OCI-LY3 (cell line): ENCODE results near the gene C11orf65.
"Not testable (repeated sequence)": the region's sequence is repeated elsewhere in the genome, so short reads cannot be mapped to it uniquely, and the experiment has no call there.

Experiments
- H2AFZ ChIP-seq: fragments of 200-600, 300-600 bp; shearing (Covaris generic); 2 replicates; pipeline ENCODE4 v1.6.0; 2014; ENCODE audit warnings: antibody characterized with exemption, low read depth, low read length
- H3K27ac ChIP-seq: fragments of 200-600, 300-600 bp; sonication (generic); 2 replicates; pipeline ENCODE4 v1.5.1; 2014; ENCODE audit warnings: mild to moderate bottlenecking, low read length, moderate library complexity, mixed read lengths
- H3K27me3 ChIP-seq: fragments of 200-600, 300-600 bp; sonication (generic); 2 replicates; pipeline ENCODE4 v1.6.1; 2014; ENCODE audit warnings: low read depth, low read length, mixed read lengths
- H3K36me3 ChIP-seq: fragments of 200-600, 300-600 bp; sonication (generic); replicated peaks from 2 replicates; pipeline ENCODE3; 2014; ENCODE audit warnings: low read depth, low read length, mixed read lengths
- H3K4me1 ChIP-seq: fragments of 300-600, 200-600 bp; sonication (generic); 2 replicates; pipeline ENCODE4 v1.6.1; 2014; ENCODE audit warnings: low read length, mixed read lengths
- H3K4me2 ChIP-seq: fragments of 200-600, 300-600 bp; sonication (generic); 2 replicates; pipeline ENCODE4 v1.6.1; 2014; ENCODE audit warnings: low read length, mixed read lengths
- H3K4me3 ChIP-seq: fragments of 300-600, 200-600 bp; sonication (generic); 2 replicates; pipeline ENCODE4 v1.5.1; 2014; ENCODE audit warnings: antibody characterized with exemption, mild to moderate bottlenecking, low read length, moderate library complexity
- H3K79me2 ChIP-seq: fragments of 300-600, 200-600 bp; shearing (Covaris generic); 2 replicates; pipeline ENCODE4 v1.6.1; 2014; ENCODE audit warnings: mild to moderate bottlenecking, low read length, mixed read lengths
- H3K9ac ChIP-seq: fragments of 300-600, 200-600 bp; shearing (Covaris generic); 2 replicates; pipeline ENCODE4 v1.6.0; 2014; ENCODE audit warnings: mild to moderate bottlenecking, low read length, moderate library complexity
- H3K9me3 ChIP-seq: fragments of 200-600, 300-600 bp; shearing (Covaris generic); 2 replicates; pipeline ENCODE4 v1.6.1; 2014; ENCODE audit warnings: low read length, mixed read lengths; ENCODE audit not compliant: insufficient read depth
- H4K20me1 ChIP-seq: fragments of 200-600, 300-600 bp; sonication (generic); 2 replicates; pipeline ENCODE4 v1.6.1; 2016; ENCODE audit warnings: low read length, mixed read lengths; ENCODE audit not compliant: insufficient read depth
- EZH2phosphoT487 ChIP-seq: fragments of 200-600 bp; shearing (Covaris generic); IDR thresholded peaks from 2 replicates; pipeline ENCODE4 v1.6.1; 2018; ENCODE audit warnings: antibody characterized with exemption, mixed run types, low read depth
- TF ChIP-seq, protein P1 (sequence below): fragments of 200-600, 300-600 bp; sonication (generic); IDR thresholded peaks from 2 replicates; pipeline ENCODE4 v1.5.1; 2014; ENCODE audit warnings: antibody characterized with exemption, low read length, low read depth

C11orf65 gene

DNA sequence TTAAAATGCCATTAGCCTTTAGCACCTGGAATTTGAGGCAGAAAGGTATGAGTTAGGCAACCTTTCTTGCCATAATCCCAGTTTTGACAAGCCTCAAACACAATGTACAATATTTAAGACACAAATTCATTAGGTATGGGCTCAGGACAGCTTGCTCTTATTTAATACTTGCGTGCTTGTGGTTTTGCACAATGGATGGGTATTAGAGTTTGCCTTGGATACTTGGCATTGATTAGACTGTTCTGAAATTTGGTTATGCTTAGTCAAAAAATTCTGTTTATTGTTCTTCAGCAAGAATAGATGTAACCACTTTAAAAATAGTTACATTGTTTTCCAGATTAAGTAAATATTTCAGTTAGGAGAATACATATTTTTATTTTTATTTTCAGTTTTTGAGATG, 5.4 kb upstream of the C11orf65 start:
- H3K79me2 ChIP-seq, result no peaks in the 10 kb centered on the region
- H3K36me3 ChIP-seq, result no peaks in the 10 kb centered on the region
- no peaks in the 10 kb centered on the region for H3K9me3 ChIP-seq
- H3K27me3 ChIP-seq, result no peaks in the 10 kb centered on the region
- H3K4me2 ChIP-seq, result no peak overlapping the region
- TF ChIP-seq EZH2phosphoT487, result no peak
- TF ChIP-seq, protein P1, sequence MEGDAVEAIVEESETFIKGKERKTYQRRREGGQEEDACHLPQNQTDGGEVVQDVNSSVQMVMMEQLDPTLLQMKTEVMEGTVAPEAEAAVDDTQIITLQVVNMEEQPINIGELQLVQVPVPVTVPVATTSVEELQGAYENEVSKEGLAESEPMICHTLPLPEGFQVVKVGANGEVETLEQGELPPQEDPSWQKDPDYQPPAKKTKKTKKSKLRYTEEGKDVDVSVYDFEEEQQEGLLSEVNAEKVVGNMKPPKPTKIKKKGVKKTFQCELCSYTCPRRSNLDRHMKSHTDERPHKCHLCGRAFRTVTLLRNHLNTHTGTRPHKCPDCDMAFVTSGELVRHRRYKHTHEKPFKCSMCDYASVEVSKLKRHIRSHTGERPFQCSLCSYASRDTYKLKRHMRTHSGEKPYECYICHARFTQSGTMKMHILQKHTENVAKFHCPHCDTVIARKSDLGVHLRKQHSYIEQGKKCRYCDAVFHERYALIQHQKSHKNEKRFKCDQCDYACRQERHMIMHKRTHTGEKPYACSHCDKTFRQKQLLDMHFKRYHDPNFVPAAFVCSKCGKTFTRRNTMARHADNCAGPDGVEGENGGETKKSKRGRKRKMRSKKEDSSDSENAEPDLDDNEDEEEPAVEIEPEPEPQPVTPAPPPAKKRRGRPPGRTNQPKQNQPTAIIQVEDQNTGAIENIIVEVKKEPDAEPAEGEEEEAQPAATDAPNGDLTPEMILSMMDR, result no peak
- no peak overlapping the region for H3K9ac ChIP-seq
- no peak overlapping the region for H2AFZ ChIP-seq
- H3K4me3 ChIP-seq, result no peak overlapping the region
- no peak overlapping the region for H3K27ac ChIP-seq
- H3K4me1 ChIP-seq, result peaks cover 6% of the 10 kb centered on the region; the same call in 1 of the 2 replicates
- H4K20me1 ChIP-seq, result no peaks in the 10 kb centered on the region

DNA sequence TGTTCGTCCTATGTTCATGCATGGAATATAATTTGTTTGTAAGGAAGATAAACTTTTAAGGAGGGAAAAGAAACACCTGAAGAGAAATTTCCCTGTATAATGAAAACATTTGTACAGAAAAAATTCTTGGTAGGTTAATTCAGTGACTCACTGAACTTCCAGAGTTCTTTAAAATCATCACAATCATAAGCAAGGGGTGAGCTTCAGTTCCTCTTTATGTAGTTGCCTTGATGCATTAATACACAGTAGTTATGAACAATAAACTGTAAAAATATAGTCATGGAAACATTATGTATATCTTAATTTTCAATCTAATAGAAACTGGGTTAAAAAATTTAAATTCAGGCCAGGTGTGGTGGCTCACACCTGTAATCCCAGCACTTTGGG, 1.1 kb upstream of the C11orf65 start:
- peak overlapping the region; percentile 52; the same call in 1 of the 2 replicates for H2AFZ ChIP-seq
- H3K9ac ChIP-seq, result no peak overlapping the region

DNA sequence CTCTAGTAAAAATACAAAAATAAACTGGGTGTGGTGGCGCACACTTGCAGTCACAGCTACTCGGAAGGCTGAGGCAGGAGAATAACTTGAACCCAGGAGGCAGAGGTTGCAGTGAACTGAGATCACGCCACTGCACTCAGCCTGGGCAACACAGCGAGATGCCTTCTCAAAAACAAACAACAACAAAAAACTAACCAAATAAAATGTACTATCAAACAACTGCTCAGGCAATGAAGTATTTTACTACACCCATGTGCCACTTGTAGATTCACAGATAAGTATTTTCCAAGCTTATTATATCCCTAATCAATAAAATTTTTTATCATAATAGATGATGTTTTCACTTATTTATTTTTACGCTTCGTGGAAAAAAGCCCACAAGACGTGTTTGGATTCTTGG, 924 bp downstream of the C11orf65 start:
- peaks cover 6% of the 10 kb centered on the region; the same call in 1 of the 2 replicates for H3K4me1 ChIP-seq

More for the DNA sequence above, 1.1 kb upstream of the C11orf65 start:
- peak overlapping the region; percentile 98 for H3K4me3 ChIP-seq
- no peaks in the 10 kb centered on the region for H3K36me3 ChIP-seq
- no peak overlapping the region for H3K27ac ChIP-seq
- H3K4me1 ChIP-seq, result peaks cover 6% of the 10 kb centered on the region; the same call in 1 of the 2 replicates
- H4K20me1 ChIP-seq, result no peaks in the 10 kb centered on the region
- no peaks in the 10 kb centered on the region for H3K79me2 ChIP-seq
- H3K9me3 ChIP-seq, result no peaks in the 10 kb centered on the region
- peak overlapping the region; percentile 65; the same call in 1 of the 2 replicates for H3K4me2 ChIP-seq
- TF ChIP-seq, protein P1, result no peak
- TF ChIP-seq EZH2phosphoT487, result no peak
- H3K27me3 ChIP-seq, result no peaks in the 10 kb centered on the region

DNA sequence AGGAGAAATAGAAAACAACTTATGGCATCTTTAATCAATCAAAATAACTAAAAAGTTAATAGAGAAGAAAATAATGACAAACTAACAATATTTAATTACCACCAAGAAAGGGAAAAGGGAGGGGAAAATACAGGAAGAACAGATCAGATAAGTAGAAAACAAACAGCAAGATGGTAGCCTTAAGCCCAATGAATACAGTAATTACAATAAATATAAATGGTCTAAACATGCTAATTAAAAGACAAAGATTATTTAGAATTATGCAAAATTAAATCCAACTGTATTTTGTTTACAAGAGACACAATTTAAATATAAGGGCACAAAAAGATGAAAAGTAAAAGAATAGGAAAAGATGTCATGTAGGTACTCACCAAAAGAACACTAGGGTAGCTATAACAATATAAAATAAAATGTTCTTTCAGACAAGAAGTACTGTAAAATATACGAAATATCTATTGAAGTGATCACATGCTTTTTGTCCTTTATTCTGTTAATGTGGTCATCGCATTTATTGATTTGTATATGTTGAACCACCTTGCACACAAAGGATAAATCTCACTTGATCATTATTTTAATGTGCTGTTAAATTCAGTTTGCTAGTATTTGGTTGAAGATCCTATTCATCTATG, 14.0 kb downstream of the C11orf65 start:
- H3K9ac ChIP-seq, result no peak overlapping the region
- no peaks in the 10 kb centered on the region for H3K9me3 ChIP-seq
- no peak overlapping the region for H3K27ac ChIP-seq
- TF ChIP-seq, protein P1, result no peak
- TF ChIP-seq EZH2phosphoT487, result no peak
- H2AFZ ChIP-seq, result no peak overlapping the region
- no peaks in the 10 kb centered on the region for H3K79me2 ChIP-seq
- H3K4me1 ChIP-seq, result no peaks in the 10 kb centered on the region
- no peaks in the 10 kb centered on the region for H3K36me3 ChIP-seq
- no peaks in the 10 kb centered on the region for H4K20me1 ChIP-seq
- H3K27me3 ChIP-seq, result no peaks in the 10 kb centered on the region
- H3K4me3 ChIP-seq, result no peak overlapping the region
- no peak overlapping the region for H3K4me2 ChIP-seq

More for the DNA sequence above, 924 bp downstream of the C11orf65 start:
- H3K27ac ChIP-seq, result no peak overlapping the region
- H3K4me3 ChIP-seq, result peak overlapping the region; percentile 98
- H3K79me2 ChIP-seq, result no peaks in the 10 kb centered on the region
- H3K9ac ChIP-seq, result peak overlapping the region; percentile 93
- H3K9me3 ChIP-seq, result no peaks in the 10 kb centered on the region
- H2AFZ ChIP-seq, result no peak overlapping the region
- no peak for TF ChIP-seq EZH2phosphoT487
- TF ChIP-seq, protein P1, result no peak
- H4K20me1 ChIP-seq, result no peaks in the 10 kb centered on the region
- H3K36me3 ChIP-seq, result no peaks in the 10 kb centered on the region
- peak overlapping the region; percentile 88 for H3K4me2 ChIP-seq
- H3K27me3 ChIP-seq, result no peaks in the 10 kb centered on the region

DNA sequence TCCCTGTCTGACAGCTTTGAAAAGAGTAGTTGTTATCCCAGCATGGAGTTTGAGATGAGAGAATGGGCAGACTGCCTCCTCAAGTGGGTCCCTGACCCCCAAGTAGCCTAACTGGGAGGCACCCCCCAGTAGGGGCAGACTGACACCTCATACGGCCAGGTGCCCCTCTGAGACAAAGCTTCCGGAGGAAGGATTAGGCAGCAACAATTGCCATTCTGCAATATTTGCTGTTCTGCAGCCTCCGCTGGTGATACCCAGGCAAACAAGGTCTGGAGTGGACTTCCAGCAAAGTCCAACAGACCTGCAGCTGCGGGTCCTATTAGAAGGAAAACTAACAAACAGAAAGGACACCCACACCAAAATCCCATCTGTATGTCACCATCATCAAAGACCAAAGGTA, 25.9 kb downstream of the C11orf65 start:
- not testable (repeated sequence) for H3K4me3 ChIP-seq, H2AFZ ChIP-seq, H3K36me3 ChIP-seq, H3K79me2 ChIP-seq, H3K9ac ChIP-seq, H3K27ac ChIP-seq, H3K4me2 ChIP-seq, H3K27me3 ChIP-seq, H3K4me1 ChIP-seq, H4K20me1 ChIP-seq, H3K9me3 ChIP-seq
